ENCODE data around the gene CEP128. TPM values are rescaled to one million over a fixed set of nuclear protein-coding genes. Genes with fewer than 3 reads are reported as not detected.

Gene CEP128
- total RNA-seq, 2 experiments from 2014 or later = 71.9 to 137 TPM

DNA sequence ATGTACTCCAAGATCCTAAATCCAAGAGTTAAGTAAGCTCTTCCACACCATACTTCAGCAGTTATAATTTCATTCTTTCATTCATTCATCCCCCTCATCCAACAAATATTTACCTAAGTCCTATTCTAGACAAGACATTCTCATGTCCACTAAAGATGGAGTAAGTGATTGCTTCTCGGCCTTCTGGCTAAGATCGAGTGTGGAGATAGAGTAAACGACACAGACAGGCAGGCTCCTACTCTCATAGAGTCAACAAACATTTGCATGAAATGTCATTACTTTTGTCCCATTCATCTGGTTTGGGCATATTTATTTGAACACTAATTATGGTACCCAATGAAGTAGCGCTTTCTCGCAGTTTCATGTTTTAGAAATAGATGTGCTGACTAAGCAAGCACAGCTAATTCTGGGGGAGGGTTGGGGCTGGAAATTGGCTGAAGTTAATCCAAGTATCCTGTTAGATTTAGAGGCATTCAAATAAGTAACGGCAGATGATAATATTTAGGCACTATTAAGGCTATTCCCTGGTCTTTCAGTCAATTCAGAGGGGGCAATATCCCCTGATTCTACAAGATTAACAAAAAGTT, 176.5 kb downstream of the CEP128 start:
- Histone ChIP-seq H3K79me2 (ENCODE audit: insufficient read depth, low read depth, low read length) (no peaks in the 10 kb centered on the region), H4K20me1 (ENCODE audit: insufficient read depth, low read length) (no peaks in the 10 kb centered on the region), H3K4me1 (ENCODE audit: insufficient read depth, low read length, poor library complexity, severe bottlenecking) (peaks cover 5% of the 10 kb centered on the region), H3K4me3 (ENCODE audit: low read depth, low read length, poor library complexity, severe bottlenecking) (no peak overlapping the region), H3K4me2 (ENCODE audit: low read length) (no peak overlapping the region), H3K36me3 (ENCODE audit: insufficient read depth, low read length) (peaks cover 28% of the 10 kb centered on the region), H3K9me2 (ENCODE audit: insufficient read depth, low read length) (no peaks in the 10 kb centered on the region), H3K9me3 (ENCODE audit: low read length) (peaks cover 4% of the 10 kb centered on the region; the same call in 1 of the 2 replicates), H2AFZ (ENCODE audit: low read length) (no peak overlapping the region), H3K27ac (ENCODE audit: low read depth, low read length, poor library complexity, severe bottlenecking) (no peak overlapping the region)
- ChIA-PET POLR2A (interaction anchor here (0.6 kb wide), 1 partner anchor 384 kb away, joined by 4 read pairs; no protein-coding TSS in a partner anchor), CTCF (ENCODE audit: unreplicated experiment) (no interaction called here)
- BruUV-seq (replicated peaks) = no TSS peak
- no peak for TF ChIP-seq EZH2phosphoT487 (IDR thresholded peaks at IDR 0.05; ENCODE audit: borderline replicate concordance, low read depth, low read length)
- TF ChIP-seq CTCF (conservative IDR thresholded peaks at IDR 0.05; ENCODE audit: low read length) = no peak
- no peak for DNase-seq (ENCODE audit: low spot score)
- intact Hi-C loops (cut with micrococcal nuclease; ENCODE audit: unreplicated experiment) = no loop called here

- H4K20me1 ChIP-seq (ENCODE audit: insufficient read depth, low read length) = no peaks in the 10 kb centered on the region
- intact Hi-C loops (cut with micrococcal nuclease; ENCODE audit: unreplicated experiment) = no loop called here
- H3K27ac ChIP-seq (ENCODE audit: low read depth, low read length, poor library complexity, severe bottlenecking) = no peak overlapping the region
- H3K4me3 ChIP-seq (ENCODE audit: low read depth, low read length, poor library complexity, severe bottlenecking) = no peak overlapping the region
- DNase-seq (ENCODE audit: low spot score) = no peak
- no peaks in the 10 kb centered on the region for H3K9me2 ChIP-seq (ENCODE audit: insufficient read depth, low read length)
- no peaks in the 10 kb centered on the region for H3K79me2 ChIP-seq (ENCODE audit: insufficient read depth, low read depth, low read length)
- CTCF ChIA-PET (ENCODE audit: unreplicated experiment) = no interaction called here
- no peak overlapping the region for H3K4me2 ChIP-seq (ENCODE audit: low read length)
- no TSS peak for BruUV-seq (replicated peaks)
- TF ChIP-seq CTCF (conservative IDR thresholded peaks at IDR 0.05; ENCODE audit: low read length) = no peak
- H3K9me3 ChIP-seq (ENCODE audit: low read length) = no peaks in the 10 kb centered on the region
- POLR2A ChIA-PET = interaction anchor here (0.6 kb wide), 1 partner anchor 384 kb away, joined by 4 read pairs; no protein-coding TSS in a partner anchor
- H3K4me1 ChIP-seq (ENCODE audit: insufficient read depth, low read length, poor library complexity, severe bottlenecking) = peaks cover 5% of the 10 kb centered on the region
- H3K36me3 ChIP-seq (ENCODE audit: insufficient read depth, low read length) = peaks cover 28% of the 10 kb centered on the region
- H2AFZ ChIP-seq (ENCODE audit: low read length) = no peak overlapping the region
Measured at GRCh38 chr14:80764496-80764895, 177.0 kb downstream of the CEP128 start.

DNA sequence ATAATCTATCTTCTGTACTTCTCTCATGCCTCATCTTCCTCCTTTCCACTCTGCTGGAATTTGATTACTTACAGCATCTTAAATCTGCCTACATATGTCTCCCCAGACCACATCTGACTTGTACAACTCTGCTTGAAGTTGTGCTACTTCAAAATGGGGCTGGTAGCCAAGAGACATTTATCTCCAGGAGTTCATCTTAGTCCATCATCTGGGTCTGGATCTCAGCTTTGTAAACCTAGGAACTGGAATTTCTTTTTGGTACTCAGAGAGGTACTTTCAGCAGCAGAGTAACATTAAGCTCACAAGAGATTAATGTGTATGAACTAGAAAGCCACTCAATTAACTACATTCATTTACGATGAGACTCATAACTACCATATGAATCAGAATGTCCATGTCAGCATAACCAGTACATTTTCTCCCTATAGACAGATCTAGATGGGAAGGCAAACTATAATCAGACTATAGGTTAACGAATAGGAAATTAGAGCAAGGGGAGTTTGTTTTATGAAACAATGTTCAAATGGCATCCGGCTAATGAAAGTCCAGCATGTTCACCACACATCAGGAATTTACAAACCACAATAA, 178.8 kb downstream of the CEP128 start:
- H3K4me3 ChIP-seq (ENCODE audit: low read depth, low read length, poor library complexity, severe bottlenecking) = no peak overlapping the region
- no peaks in the 10 kb centered on the region for H4K20me1 ChIP-seq (ENCODE audit: insufficient read depth, low read length)
- peaks cover 44% of the 10 kb centered on the region for H3K36me3 ChIP-seq (ENCODE audit: insufficient read depth, low read length)
- H3K9me3 ChIP-seq (ENCODE audit: low read length) = no peaks in the 10 kb centered on the region
- POLR2A ChIA-PET = interaction anchor here (0.8 kb wide), 1 partner anchor 9 kb away, joined by 6 read pairs; no protein-coding TSS in a partner anchor
- TF ChIP-seq EZH2phosphoT487 (IDR thresholded peaks at IDR 0.05; ENCODE audit: borderline replicate concordance, low read depth, low read length) (no peak), CTCF (conservative IDR thresholded peaks at IDR 0.05; ENCODE audit: low read length) (no peak)
- H3K9me2 ChIP-seq (ENCODE audit: insufficient read depth, low read length) = no peaks in the 10 kb centered on the region
- BruUV-seq (replicated peaks) = no TSS peak
- H3K4me1 ChIP-seq (ENCODE audit: insufficient read depth, low read length, poor library complexity, severe bottlenecking) = peaks cover 5% of the 10 kb centered on the region
- CTCF ChIA-PET (ENCODE audit: unreplicated experiment) = no interaction called here
- H3K79me2 ChIP-seq (ENCODE audit: insufficient read depth, low read depth, low read length) = no peaks in the 10 kb centered on the region
- intact Hi-C loops (cut with micrococcal nuclease; ENCODE audit: unreplicated experiment) = no loop called here
- H3K4me2 ChIP-seq (ENCODE audit: low read length) = no peak overlapping the region
- DNase-seq (ENCODE audit: low spot score) = no peak
- H3K27ac ChIP-seq (ENCODE audit: low read depth, low read length, poor library complexity, severe bottlenecking) = no peak overlapping the region
- no peak overlapping the region for H2AFZ ChIP-seq (ENCODE audit: low read length)

Data from OCI-LY7 (cell line).